ENCODE results near the gene FARS2. TPM values are rescaled to one million over a fixed set of nuclear protein-coding genes. Genes with fewer than 3 reads are reported as not detected.

FARS2 gene
- total and polyA plus RNA-seq, 2 donors (not counting 3 experiments of a cell fraction or from before 2014, with no cell fraction given): 20.2 to 20.5 TPM

GRCh38 chr6:5776104-5776503 is 514.8 kb downstream of the FARS2 start:
- BruUV-seq (replicated peaks): no TSS peak
- no peaks in the 10 kb centered on the region for H3K36me3 ChIP-seq (ENCODE audit: control insufficient read depth in 2 of 2, extremely low read depth in 1 of 2, insufficient read depth in 2 of 2, low read length in 2 of 2)
- H3K4me3 ChIP-seq (replicated peaks in 1 of 3; ENCODE audit: insufficient read depth in 1 of 3, low read depth in 1 of 3, low read length in 3 of 3): no peak overlapping the region
- POLR2A ChIA-PET: no interaction called here
- H3K4me2 ChIP-seq (ENCODE audit: insufficient read depth, low read length): no peak overlapping the region
- no peaks in the 10 kb centered on the region for H3K9me3 ChIP-seq (replicated peaks; ENCODE audit: control insufficient read depth, insufficient read depth, low read length)
- intact Hi-C loops (cut with micrococcal nuclease): no loop called here
- H3K27ac ChIP-seq (ENCODE audit: insufficient read depth, low read depth, low read length): no peak overlapping the region
- no peak overlapping the region for H2AFZ ChIP-seq (ENCODE audit: low read depth, low read length)
- no peaks in the 10 kb centered on the region for H3K4me1 ChIP-seq (ENCODE audit: control insufficient read depth, extremely low read depth, insufficient read depth, low read length)
- DNase-seq (ENCODE audit: low read depth, low spot score) (no peak), FAIRE-seq (no peak)
- H3K9me1 ChIP-seq (replicated peaks; ENCODE audit: control insufficient read depth, extremely low read depth, insufficient read depth, low read length): no peaks in the 10 kb centered on the region
- H3K9ac ChIP-seq (replicated peaks; ENCODE audit: extremely low read depth, insufficient read depth, low read length): no peak overlapping the region
- no peaks in the 10 kb centered on the region for H4K20me1 ChIP-seq (replicated peaks; ENCODE audit: control insufficient read depth, extremely low read depth, insufficient read depth, low read length)
- TF ChIP-seq MAX (IDR thresholded peaks at IDR 0.05; ENCODE audit: insufficient read depth, insufficient read length): no peak
- TF ChIP-seq POLR2A (IDR thresholded peaks at IDR 0.05; ENCODE audit: low read depth, low read length): no peak
- TF ChIP-seq CTCF (IDR thresholded peaks at IDR 0.05; ENCODE audit: extremely low read depth in 1 of 2, insufficient read depth in 1 of 2, low read depth in 1 of 2, low read length in 2 of 2): no peak
- TF ChIP-seq FOS (IDR thresholded peaks at IDR 0.05; ENCODE audit: borderline replicate concordance, insufficient read depth, low read length): no peak
- TF ChIP-seq EZH2 (IDR thresholded peaks at IDR 0.05; ENCODE audit: borderline replicate concordance, low read depth, low read length, severe bottlenecking): no peak
- no peak for TF ChIP-seq POLR2AphosphoS5 (IDR thresholded peaks at IDR 0.05; ENCODE audit: insufficient read depth, low read depth, low read length)
- no peak for TF ChIP-seq GATA2 (IDR thresholded peaks at IDR 0.05; ENCODE audit: insufficient read depth, insufficient read length, low read depth, low read length)
- no peaks in the 10 kb centered on the region for H3K27me3 ChIP-seq (ENCODE audit: control insufficient read depth in 2 of 2, insufficient read depth in 2 of 2, low read length in 2 of 2)
- dilution Hi-C loops (cut with MboI; ENCODE audit: extremely low pct_ligation_motif_present, low sequenced_read_pairs): no loop called here
- H3K79me2 ChIP-seq (ENCODE audit: control insufficient read depth, insufficient read depth, low read length): no peaks in the 10 kb centered on the region
- CTCF ChIA-PET: interaction anchor here (0.8 kb wide), 1 partner anchor 305 kb away, joined by 3 read pairs; no protein-coding TSS in a partner anchor
